Measurements from ENCODE around the gene LAPTM5.
A peak's percentile ranks its signal among the peaks of the same experiment; 100 is the strongest.
"Not testable (repeated sequence)": the region's sequence is repeated elsewhere in the genome, so short reads cannot be mapped to it uniquely, and the experiment has no call there.

The LAPTM5 gene

DNA sequence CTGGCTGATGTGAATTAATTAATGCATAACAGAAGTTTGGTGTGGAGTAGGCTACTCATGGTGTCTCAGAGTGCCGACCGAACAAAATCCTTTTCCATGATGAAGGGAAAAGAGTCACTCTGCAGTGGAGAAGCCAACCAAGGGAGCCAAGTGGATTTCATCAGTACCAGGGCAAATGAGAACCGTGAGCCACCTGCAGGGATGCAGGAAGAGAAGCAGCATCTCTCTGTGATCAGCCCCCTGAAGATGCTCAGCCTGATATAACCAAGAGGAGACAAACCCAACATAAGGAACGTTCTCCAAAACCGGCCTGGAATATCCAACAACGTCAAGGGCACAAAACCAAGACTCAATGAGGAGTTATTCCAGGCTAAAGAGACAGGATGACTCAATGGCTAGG lies 13.4 kb upstream of the LAPTM5 start:
- no peak for DNase-seq (ENCODE audit: low read depth in 2 of 2)

DNA sequence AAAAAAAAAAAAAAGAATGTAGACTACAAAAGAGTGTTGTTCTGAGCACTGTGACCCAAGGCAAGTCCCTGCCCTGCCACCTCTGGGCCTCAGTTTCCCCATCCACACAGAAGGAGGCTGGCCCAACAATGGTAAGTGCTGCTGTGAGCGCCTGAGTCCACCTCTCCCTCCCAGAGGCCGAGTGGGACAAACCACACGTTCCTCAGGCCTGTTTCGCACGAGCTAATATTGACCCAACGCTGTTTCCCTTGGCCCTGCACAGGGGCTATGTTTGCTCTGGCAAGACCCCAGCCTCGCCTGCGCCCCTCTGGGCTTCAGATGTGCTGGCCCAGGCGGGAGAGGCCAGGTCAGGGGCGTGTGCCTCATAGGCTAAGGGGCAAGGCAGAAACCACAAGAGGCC lies 12.6 kb upstream of the LAPTM5 start:
- no peak for DNase-seq (ENCODE audit: low read depth in 2 of 2)

DNA sequence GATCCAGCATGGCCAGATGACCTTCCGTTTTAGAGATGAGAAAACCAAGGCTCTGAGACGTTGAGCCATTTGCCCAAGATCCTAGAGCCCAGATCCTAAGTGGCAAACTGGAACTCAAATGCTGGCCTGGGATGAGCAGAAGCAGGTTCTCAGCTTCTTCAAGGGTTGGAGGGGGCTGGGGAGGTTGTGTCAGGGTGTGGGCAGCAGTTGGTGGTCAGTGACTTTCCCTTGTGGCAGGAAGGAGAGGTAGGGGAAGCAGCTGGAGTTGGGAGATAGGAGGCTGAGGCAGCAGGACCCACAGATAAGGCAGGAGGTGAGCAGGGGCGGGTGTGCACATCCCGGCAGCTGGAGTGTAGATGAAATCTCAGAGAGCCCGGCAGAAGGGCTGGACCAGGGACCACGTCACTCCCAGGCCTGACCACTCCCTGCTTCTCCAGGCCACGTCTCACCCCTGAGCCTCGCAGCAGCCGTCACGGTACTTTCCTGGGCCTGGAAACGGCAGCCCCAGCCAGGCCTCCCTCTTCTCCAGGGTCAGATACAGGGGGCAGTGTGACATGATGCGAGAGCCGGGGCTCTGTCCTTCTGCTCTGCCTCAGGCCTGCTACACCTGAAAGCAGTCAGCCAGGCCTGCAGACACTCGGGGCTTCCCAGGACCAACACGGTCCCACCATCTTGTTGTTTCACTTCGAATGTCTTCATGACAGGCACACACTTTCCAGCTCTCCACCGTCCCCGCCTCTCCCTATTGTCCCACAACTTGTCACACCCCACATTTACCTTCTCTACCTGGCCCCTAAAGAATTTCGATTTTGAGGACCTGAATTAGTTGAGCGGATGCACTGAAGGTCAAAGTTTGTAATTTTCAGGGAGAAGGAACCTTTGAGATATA lies 11.5 kb upstream of the LAPTM5 start:
- DNase-seq (ENCODE audit: low read depth in 2 of 2) = no peak

DNA sequence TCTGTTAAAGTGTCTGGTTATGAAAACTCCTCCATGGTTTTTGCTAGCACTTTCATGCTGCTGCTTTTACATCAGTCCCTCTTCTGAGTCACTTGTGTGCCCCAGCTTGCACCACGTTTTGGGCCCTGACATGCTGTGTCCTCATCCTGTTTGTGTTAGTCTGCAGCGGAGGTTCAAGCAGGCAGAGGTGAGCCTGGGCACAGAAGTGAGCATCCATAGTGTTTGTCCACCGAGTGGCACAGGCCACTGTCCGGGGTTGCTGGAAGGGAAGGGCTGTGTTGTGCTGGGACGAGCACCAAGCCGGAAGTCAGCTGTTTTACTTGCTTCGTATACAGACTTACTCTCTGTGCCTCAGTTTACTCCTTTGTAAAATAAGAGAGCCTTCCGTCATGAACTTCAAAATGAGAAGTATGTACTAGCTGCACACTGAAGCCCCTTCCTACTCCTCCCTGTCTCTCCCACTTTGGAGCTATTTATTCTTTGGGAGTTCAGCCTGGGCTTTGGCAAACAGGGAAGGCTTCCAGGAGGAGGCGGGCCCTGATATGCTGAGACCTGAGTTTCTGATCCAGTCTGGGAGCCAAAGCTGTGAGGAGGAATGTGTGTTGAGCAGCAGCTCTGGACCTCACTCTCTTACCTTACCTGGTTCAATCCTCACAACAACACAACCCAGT lies 10.7 kb upstream of the LAPTM5 start:
- no peak for DNase-seq (ENCODE audit: low read depth in 2 of 2)

DNA sequence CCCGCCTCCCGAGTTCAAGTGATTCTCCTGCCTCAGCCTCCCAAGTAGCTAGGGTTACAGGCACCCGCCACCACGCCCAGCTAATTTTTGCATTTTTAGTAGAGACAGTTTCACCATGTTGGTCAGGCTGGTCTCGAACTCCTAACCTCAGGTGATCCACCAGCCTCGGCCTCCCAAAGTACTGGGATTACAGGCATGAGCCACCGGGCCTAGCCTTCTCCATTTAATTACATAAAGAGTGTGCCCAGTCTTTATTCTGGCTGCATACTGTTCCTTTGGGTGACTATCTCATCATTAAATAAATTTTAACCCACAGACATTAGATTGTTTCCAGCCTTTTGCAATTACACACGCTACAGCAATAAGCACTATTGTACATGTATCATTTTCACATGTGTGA lies 9.4 kb upstream of the LAPTM5 start:
- DNase-seq (ENCODE audit: low read depth in 2 of 2) = not testable (repeated sequence)

DNA sequence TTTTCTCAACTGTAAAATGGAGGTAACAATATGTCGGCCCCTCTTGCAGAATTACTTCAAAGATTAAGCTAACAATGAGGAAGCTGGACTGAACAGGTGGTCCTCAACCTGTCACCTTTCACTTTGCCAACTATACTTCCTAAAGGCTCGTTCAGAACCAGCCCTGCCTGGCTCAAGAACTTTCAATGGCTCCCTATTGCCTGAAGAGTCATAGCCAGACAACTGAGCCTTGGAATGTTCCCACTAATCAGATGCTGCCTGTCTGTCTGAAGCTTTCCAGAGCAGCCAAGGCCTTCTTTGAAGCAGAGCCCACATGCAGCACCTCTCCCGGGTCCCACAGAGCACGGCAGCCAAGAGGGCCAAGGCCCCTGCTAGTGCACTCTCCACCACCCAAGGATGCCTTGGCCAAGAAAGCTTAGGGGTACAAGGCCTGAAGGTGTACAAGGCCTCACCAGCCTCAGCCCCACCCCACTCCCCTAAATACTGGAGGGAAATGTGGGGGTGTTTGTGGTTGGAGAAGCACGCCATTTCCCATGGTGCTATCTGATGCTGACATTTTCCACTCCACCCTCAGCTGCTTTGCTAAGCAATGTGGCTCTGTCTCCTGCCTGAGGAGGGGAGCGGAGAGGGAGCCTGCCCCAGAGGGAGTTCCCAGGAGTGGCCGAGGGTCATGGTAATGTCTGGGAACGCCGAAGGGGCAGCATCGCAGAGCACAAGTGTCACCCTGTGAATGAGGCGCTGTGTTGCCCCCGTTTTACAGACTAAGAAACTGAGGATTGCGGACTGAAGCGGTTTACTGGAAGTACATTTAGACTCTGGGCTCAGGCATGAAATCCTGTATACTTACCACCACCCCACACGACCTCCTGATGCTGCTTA lies 8.2 kb upstream of the LAPTM5 start:
- no peak for DNase-seq (ENCODE audit: low read depth in 2 of 2)

DNA sequence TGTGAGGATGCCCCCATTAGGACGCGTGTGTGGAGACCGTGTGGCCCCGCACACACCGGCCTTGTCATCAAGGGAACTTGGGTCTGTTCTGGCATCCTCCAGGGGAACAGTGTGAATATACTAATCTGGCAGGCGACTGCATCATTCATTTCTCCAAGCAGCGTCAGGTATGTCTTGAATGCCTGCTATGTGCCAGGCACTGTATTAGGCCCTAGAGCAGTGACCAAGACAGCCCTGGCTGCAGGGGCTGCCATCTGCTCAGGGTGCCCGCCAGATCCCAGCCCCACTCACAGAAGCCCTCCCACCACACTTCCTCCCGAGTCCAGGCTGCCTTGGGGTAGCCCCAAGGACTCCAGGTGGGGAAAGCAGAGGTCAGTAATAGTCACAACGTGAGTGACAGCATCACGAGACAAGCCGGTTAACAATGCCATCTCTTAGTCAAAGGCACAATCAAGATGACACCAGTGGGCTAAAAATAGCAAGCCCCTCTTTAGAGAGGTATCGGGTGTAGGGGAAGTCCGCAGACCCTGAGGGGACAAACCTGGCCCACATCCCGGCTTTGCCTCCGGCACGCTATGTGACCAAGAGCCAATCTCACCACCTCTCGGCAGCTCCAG lies 7.5 kb upstream of the LAPTM5 start:
- no peak for DNase-seq (ENCODE audit: low read depth in 2 of 2)

DNA sequence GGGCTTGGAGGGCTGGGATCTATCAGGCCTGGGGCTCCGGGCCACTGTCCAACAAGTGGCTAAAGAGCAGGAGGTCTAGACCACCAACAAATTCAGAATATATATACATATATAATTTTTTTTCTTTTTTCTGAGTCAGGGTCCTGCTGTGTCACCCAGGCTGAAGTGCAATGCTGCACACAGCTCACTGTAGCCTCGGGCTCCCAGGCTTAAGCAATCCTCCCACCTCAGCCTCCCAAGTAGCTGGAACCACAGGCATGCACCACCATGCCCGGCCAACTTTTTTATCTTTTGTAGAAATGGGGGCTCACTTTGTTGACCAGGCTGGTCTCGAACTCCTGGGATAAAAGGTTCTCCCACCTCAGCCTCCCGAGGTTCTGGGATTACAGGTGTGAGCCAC lies 6.8 kb upstream of the LAPTM5 start:
- no peak for DNase-seq (ENCODE audit: low read depth in 2 of 2)

DNA sequence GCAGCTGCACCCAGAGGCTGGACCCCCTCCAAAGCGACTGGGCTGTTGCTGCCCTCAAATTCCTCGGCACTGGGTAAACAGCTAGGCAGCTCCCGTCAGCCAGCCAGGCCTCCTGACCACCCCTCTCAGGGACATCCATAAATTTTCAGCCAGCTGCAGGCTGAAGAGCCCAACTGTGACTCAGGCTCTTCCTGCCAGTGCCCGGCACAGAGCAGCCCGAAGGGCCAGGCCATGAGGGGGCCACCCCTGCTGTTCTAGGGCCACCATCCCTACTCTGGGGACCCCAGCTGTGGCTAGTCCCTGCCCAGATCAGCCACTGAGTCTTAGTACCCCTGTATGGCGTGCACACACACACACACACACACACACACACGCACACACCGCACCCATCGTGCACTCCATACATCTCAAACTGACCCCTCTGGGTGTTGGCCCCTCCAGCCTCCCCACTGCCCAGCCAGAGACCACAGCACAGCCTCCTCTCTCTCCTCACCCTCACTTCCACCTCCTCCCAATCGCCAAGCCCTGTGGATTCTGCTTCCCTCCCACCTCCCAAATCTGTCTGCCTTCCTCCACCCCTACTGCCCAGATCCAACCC lies 6.2 kb upstream of the LAPTM5 start:
- DNase-seq (ENCODE audit: low read depth in 2 of 2) = no peak

DNA sequence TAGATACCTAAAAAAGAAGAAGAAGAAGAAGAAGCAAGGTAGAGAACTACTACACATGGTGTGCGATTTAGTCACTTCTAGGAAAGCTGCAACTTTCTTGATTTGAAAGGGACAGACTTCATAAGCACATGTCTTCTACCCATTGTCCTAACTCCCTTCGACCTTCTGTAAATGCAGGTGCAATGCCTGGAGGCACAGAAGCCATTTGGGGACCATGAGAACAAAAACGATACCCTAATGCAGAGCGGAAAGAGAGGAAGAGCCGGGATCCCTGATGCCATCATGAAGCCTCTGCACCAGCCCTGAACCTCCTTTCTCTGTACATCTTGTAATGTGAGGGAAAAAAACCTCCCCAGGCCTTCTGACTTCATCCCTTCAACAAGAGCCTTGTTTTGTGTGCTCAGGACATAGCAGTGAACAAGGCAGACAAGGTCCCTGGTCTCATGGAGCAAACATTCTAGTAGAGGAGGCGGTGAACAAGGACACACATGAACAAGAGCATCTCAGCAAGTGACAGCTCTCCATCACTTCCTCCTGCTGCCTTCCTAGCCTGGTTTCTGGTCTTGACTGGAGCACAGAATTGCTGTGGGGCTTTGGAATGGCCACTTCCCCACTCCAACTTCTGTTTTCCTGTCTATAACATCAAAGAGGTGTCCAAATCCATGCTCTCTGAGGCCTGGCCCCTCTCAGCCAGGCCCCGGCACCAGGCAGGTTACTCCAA lies 5.5 kb upstream of the LAPTM5 start:
- DNase-seq (ENCODE audit: low read depth in 2 of 2) = no peak

DNA sequence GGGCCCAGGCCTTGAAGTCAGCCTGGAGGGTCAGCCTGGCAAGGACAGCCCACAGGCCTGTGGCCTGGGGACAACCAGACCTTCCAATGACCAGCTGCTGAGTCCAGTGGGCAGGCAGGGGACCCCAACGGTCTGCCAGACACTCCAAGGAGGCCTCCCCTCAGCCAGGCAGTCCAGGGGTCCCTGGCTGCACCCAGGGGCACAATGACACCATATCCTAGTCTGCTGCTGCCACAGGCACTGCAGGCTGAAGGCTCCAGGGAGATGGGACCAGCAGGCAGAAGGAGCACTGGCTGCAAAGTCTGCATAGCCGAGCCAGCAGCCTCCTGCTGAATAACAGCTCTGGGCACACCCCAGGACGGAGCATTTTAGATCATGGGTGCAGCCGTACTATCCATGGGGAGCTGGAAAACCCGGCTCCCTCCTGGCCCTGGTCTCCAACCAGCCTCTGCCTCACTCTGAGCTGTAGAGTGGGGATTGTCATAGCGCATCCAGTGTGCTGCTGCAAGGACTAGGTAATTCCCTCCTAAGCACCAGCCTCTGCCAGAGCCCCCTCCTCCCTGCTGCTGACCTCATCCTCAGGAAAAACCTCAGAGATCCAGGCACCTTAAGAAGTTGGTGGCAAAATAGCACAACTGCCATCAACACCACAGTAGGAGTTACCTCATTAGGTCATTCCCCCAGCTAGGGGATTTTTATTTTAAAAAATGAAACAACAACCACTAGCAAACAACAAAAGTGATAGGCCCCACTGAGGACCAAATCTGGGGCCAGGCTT lies 4.8 kb upstream of the LAPTM5 start:
- no peak for DNase-seq (ENCODE audit: low read depth in 2 of 2)

DNA sequence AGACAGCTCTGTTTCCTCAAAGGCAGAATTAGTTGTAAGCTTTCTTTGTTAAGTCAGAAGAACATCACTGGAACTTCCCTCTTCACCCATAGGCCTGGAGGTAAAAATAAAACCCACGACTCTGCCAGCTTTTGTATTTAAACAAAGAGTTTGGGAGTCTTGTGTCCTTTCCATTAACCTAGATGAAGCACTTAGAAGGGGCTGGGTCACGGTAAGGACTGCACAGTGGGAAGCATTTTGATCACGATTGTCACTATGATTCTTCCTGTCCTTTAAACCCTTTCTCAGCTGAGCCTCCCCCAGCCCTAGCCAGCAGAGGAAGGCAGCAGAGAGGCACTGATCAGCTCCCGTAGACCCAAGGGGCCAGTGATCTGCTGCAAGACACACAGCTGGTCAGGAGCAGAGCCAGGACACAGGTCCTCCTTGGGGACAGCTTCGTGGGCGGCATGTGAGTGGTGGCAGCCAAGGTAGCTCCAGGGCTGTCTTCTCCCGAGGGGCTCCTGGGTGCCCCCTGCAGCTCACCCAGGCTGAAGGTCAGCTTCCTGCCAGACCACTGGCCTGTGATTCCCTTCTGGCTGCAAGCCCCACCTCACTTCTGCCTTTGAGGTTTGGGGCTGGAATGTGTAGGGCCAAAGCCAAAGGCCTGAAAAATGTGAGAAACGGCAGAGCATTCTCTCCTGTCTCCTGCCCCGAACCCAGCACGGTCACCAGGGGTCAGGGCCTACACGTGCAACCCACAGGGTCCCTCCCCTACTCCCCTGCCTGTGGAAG lies 4.0 kb upstream of the LAPTM5 start:
- DNase-seq (ENCODE audit: low read depth in 2 of 2) = no peak

DNA sequence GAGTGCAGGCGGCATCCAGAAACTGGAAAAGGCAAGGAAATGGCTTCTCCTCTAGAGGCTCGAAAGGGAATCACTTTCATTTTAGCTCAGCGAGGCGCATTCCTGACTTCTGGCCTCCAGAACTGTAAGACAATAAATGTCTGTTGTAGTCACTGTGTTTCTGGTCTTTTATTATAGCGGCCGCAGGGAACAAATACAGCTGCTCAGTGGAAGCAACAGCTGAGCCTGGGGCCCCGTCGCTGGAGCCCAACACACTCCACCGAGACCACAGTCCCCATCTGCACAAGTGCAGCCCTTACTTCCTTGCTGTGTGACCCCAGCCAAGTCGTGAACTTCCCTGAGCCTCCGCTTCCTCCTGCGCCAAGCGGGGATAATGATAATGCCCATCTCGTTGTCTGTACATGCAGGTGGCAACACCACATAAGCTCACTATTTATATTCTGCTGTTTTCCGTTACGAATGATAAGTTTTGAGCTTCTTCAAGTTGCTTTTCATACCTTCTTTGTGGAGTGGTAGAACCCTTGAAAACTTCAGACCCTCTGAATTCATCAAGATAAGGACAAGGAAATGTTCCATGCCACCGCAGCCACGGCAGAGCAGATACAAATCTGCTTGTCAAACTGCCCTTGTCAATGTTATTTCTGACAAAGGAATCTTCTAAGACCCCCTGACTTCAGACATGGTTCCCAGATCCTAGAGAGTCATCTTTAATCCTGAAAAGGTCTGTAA lies 3.2 kb upstream of the LAPTM5 start:
- DNase-seq (ENCODE audit: low read depth in 2 of 2) = no peak

DNA sequence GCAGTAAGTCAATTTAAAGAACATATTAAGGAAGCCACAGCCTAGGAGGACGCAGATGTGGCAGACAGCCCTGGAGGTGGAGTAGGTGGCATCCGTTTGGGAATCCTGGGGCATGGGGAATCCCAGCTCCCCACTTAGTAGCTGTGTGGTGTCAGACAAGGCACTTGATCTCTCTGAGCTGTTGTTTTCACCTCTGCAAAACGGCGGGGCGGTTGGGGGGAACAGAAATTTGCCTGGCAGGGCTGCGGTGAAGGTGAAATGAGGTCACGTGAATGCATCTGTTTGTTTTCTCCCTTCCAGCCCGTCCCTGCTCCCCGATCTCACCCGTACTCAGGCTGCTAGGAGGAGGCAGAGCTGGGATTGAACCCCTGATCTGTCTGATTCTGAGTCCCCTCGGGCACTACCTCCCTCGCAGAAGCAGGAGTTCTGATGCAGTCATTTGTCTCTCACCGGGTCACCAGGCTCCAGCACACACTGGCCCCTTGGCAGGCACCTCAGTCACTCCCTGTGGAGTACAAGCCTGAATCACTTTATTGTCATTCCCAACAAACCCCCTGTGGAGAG lies 2.2 kb upstream of the LAPTM5 start:
- DNase-seq (ENCODE audit: low read depth in 2 of 2) = no peak

DNA sequence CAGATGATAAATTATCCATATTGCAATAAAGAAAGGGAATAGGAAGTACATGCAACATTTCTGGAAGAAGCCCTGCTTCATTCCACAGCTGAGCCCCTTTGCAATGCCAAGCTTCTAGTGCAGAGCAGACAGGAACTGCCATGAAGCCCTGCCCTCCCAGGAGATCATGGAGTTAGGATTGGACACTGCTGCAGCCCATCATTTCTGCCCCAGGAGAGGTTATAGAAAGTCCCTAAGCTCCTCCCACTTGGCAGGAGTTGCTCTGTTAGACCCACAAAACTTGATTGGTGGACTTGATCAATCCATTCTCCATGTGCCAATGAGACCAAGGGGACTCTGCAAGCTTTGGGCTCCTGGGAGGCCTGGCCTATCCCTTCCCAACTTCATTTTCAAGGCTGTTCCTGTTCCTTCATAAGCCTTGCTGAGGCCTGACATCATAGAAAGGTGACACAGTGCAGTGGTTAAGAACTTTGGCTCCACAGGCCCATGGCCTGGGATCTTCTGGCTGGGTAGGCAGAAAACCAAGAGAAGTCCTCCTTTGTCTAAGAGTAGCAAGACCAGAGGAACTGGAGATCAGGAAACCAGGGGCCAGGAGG lies 1.3 kb upstream of the LAPTM5 start:
- DNase-seq (ENCODE audit: low read depth in 2 of 2) = no peak

DNA sequence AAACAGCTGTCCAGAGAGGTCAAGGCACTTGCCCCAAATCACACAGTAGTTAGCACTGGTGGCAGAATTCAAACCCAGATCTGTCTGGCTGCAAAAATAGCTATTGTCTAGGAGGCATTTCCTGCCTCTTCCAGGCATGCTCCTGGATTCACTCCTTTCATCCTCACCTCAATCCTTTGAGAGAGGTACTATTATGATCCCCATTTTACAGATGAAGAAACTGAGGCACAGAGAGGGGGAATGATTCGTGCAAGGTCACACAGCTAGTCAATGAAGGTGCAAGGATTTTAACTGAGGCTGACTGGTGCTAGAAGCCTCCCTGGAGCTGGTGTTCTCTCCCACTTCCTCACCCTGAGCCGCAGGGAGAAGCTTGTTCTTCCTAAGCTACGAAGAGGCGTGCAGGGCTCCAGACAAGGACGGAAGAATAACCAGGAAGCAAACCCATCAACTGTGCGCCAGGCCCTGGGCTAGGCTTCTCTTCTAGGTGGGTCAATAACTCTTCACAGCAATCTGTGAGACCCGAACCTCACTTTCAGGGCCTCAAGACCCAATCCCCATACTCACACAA lies 631 bp upstream of the LAPTM5 start:
- DNase-seq (ENCODE audit: low read depth in 2 of 2) = no peak

DNA sequence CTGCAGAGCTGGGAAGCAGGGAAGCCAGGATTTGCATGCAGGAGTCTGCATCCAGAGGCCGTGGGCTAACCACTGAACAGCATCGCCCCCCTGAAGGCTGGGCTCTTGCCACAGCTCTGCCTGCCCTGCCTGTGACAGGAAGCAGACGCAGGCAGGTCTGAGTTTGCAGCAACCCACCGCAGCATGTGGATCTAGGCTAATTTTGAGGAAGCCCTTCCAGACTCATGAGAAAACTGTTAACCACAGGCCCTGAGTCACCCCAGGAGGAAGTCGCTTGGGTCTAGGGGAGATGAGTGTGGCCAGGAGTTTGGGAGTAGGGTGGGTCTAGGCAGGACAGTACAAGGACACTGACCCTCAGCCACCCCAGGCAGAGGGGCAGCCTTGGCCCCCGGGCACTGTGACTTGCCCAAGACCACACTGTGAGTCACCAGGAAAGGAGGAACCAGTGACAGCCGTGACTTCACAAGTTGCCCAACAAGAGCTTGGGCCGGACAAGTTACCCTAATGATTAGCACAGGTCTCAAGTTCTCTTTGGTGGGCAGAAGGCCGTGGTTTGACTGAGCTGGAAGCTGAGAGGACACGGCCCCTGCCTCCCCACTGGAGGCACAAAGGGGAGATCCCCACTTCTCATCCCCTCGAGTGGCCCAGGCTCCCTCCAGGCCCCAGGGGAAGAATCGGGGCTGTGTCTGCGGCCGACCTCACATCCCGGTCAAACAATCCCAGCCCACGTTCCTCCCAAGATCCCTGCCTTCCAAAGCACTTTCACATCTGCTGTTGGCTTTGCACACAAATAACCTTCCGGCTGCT lies 826 bp downstream of the LAPTM5 start:
- DNase-seq (ENCODE audit: low read depth in 2 of 2) = peak; percentile 50 to 55

Data from activated CD8-positive, alpha-beta memory T cell treated with anti-CD3 and anti-CD28 coated beads for 4 hours (primary cell).